ENCODE measurements around the gene MBD5. TPM values are rescaled to one million over a fixed set of nuclear protein-coding genes. Genes with fewer than 3 reads are reported as not detected.

The MBD5 gene
- total RNA-seq, 1 donor from 2014 or later = 59.3 TPM

DNA sequence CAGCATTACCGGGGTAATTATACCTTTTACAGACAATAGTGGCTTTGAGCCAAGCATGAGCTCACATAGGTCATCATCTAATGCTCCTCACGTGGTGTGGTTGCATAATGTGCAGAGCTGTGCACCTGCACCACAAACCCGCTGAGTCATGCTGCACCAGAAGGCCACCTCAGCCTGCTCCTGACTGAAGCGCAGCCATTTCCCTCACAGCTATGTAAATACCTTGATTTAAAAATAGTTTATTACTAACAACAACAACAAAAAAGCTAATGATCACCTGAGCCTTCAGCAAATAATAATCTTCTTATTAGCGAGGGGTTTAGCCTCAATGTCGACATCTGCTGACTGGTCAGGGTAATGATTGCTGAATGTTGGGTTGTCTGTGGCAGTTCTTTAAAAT lies 238.8 kb downstream of the MBD5 start:
- Mint-ChIP-seq H3K27me3 (ENCODE audit: unreplicated experiment) (peaks cover 9% of the 10 kb centered on the region), H3K4me3 (ENCODE audit: unreplicated experiment) (no peak overlapping the region), H3K27ac (ENCODE audit: unreplicated experiment) (no peak overlapping the region), H3K9me3 (ENCODE audit: unreplicated experiment) (peaks cover 5% of the 10 kb centered on the region), H3K36me3 (ENCODE audit: low read depth, unreplicated experiment) (peaks cover 44% of the 10 kb centered on the region), H3K4me1 (ENCODE audit: unreplicated experiment) (no peaks in the 10 kb centered on the region)
- no peak for DNase-seq (ENCODE audit: low spot score)
- TF ChIP-seq, protein P1, sequence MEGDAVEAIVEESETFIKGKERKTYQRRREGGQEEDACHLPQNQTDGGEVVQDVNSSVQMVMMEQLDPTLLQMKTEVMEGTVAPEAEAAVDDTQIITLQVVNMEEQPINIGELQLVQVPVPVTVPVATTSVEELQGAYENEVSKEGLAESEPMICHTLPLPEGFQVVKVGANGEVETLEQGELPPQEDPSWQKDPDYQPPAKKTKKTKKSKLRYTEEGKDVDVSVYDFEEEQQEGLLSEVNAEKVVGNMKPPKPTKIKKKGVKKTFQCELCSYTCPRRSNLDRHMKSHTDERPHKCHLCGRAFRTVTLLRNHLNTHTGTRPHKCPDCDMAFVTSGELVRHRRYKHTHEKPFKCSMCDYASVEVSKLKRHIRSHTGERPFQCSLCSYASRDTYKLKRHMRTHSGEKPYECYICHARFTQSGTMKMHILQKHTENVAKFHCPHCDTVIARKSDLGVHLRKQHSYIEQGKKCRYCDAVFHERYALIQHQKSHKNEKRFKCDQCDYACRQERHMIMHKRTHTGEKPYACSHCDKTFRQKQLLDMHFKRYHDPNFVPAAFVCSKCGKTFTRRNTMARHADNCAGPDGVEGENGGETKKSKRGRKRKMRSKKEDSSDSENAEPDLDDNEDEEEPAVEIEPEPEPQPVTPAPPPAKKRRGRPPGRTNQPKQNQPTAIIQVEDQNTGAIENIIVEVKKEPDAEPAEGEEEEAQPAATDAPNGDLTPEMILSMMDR (IDR thresholded peaks at IDR 0.05; ENCODE audit: unreplicated experiment) = no peak

DNA sequence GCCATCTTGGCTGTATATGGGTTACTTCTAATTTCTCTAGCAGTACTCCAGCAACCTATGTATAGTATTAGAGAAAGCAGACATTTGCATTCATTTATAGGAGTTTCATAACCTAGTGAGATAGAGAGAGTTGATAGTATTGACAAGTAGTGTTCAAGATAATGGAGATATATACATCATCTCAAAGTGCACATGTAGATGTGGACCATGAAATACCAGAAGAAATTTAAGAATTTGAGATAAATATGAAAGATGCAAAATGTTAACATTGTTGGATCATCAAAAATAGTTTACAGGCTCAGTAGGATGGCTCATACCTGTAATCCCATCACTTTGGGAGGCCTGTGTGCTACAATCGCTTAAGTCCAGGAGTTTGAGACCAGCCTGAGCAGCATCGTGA lies 243.0 kb downstream of the MBD5 start:
- no peak overlapping the region for H3K27ac Mint-ChIP-seq (ENCODE audit: unreplicated experiment)
- no peak overlapping the region for H3K4me3 Mint-ChIP-seq (ENCODE audit: unreplicated experiment)
- no peaks in the 10 kb centered on the region for H3K4me1 Mint-ChIP-seq (ENCODE audit: unreplicated experiment)
- H3K36me3 Mint-ChIP-seq (ENCODE audit: low read depth, unreplicated experiment) = peaks cover 15% of the 10 kb centered on the region
- peaks cover 3% of the 10 kb centered on the region for H3K27me3 Mint-ChIP-seq (ENCODE audit: unreplicated experiment)
- H3K9me3 Mint-ChIP-seq (ENCODE audit: unreplicated experiment) = no peaks in the 10 kb centered on the region
- TF ChIP-seq, protein P1 (IDR thresholded peaks at IDR 0.05; ENCODE audit: unreplicated experiment) = no peak
- no peak for DNase-seq (ENCODE audit: low spot score)

DNA sequence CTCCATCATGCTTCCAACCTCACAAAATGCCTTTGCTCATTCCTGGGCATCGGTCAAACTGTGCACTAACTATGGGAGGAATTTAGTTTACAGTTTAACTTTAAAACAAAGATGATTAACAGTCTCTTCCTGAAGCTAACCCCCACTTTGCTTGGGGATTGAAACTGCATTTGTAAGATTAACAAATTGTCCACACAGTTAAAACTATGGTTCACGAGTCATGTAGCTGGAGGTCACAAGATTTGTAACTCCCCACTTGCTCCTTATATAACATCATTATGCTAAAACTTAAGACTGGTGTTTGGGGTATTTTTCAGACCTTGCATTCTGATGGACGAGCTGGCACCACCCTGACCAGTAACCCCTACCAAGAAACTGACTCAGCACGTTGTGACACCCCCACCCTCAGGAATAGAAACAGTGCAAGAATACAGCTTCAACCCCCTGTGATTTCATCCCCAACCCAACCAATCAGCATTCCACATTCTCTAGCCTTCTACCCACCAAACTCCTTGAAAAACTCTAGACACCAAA lies 252.3 kb downstream of the MBD5 start:
- TF ChIP-seq, protein P1 (IDR thresholded peaks at IDR 0.05; ENCODE audit: unreplicated experiment) = no peak
- Mint-ChIP-seq H3K4me1 (ENCODE audit: unreplicated experiment) (no peaks in the 10 kb centered on the region), H3K9me3 (ENCODE audit: unreplicated experiment) (no peaks in the 10 kb centered on the region), H3K36me3 (ENCODE audit: low read depth, unreplicated experiment) (no peaks in the 10 kb centered on the region), H3K4me3 (ENCODE audit: unreplicated experiment) (no peak overlapping the region), H3K27ac (ENCODE audit: unreplicated experiment) (no peak overlapping the region), H3K27me3 (ENCODE audit: unreplicated experiment) (no peaks in the 10 kb centered on the region)
- DNase-seq (ENCODE audit: low spot score) = no peak

DNA sequence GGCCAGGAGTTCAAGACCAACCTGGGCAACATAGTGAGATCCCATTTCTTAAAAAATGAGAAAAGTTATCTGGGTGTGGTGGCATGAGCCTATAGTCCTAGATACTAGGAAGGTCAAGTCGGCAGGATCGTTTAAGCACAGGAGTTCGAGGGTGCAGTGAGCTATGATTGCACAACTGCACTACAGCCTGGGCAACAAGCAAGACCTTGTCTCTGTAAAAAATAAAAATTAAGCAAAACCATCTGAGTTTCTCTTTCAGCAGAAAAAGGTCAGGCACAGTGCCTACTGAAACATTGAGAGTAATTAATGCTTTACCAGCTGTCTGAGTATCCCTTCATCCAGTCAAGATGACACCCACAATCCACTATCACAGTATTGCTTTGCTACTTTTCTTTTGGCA lies 258.3 kb downstream of the MBD5 start:
- TF ChIP-seq, protein P1 (IDR thresholded peaks at IDR 0.05; ENCODE audit: unreplicated experiment) = no peak
- no peak for DNase-seq (ENCODE audit: low spot score)
- Mint-ChIP-seq H3K9me3 (ENCODE audit: unreplicated experiment) (no peaks in the 10 kb centered on the region), H3K4me1 (ENCODE audit: unreplicated experiment) (no peaks in the 10 kb centered on the region), H3K36me3 (ENCODE audit: low read depth, unreplicated experiment) (no peaks in the 10 kb centered on the region), H3K27me3 (ENCODE audit: unreplicated experiment) (peaks cover 1% of the 10 kb centered on the region), H3K4me3 (ENCODE audit: unreplicated experiment) (no peak overlapping the region), H3K27ac (ENCODE audit: unreplicated experiment) (no peak overlapping the region)

DNA sequence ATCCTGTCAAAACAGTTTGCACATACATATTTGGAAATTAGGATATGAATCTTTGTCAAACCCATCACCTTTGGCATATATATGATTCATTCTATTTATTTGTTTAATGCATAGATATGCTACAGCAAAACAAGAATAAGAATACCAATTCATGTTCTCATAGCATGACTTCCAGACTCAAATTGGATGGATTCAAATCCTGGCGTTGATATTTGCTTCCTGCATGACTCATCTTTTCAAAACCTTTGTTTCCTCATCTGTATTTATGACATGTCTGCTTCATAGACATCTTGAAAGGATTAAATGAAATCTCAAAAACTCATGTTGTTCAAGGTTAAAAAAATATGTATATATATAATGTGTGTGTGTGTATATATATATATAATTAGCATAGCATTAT lies 261.3 kb downstream of the MBD5 start:
- DNase-seq (ENCODE audit: low spot score) = no peak
- Mint-ChIP-seq H3K27me3 (ENCODE audit: unreplicated experiment) (peaks cover 1% of the 10 kb centered on the region), H3K36me3 (ENCODE audit: low read depth, unreplicated experiment) (no peaks in the 10 kb centered on the region), H3K4me3 (ENCODE audit: unreplicated experiment) (no peak overlapping the region), H3K9me3 (ENCODE audit: unreplicated experiment) (no peaks in the 10 kb centered on the region), H3K27ac (ENCODE audit: unreplicated experiment) (no peak overlapping the region), H3K4me1 (ENCODE audit: unreplicated experiment) (no peaks in the 10 kb centered on the region)
- TF ChIP-seq, protein P1 (IDR thresholded peaks at IDR 0.05; ENCODE audit: unreplicated experiment) = no peak
